NCI-H774 (cell line): ENCODE results near the gene SIPA1L2.
"Not testable (repeated sequence)": the region's sequence is repeated elsewhere in the genome, so short reads cannot be mapped to it uniquely, and the experiment has no call there.

Experiments used
- DNase-seq: peaks from one replicate; lab custom pipeline; 2025; lab: John Stamatoyannopoulos, UW

SIPA1L2 gene

GRCh38 chr1:232613752-232614381 lies 16.1 kb downstream of the SIPA1L2 start:
- DNase-seq: peak; percentile 63

DNA sequence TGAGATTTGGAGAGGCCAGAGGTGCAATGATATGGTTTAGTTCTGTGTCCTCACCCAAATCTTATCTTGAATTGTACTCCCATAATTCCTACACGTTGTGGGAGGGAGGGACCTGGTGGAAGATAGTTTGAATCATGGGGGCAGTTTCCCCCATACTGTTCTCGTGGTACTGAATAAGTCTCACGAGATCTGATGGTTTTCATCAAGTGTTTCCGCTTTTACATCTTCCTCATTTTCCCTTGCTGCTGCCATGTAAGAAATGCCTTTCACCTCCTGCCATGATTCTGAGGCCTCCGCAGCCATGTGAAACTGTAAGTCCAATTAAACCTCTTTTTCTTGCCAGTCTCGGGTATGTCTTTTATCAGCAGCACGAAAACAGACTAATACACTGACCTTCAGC lies 17.1 kb downstream of the SIPA1L2 start:
- DNase-seq: not testable (repeated sequence)

- DNase-seq: no peak
Measured at GRCh38 chr1:232611834-232612233, 18.1 kb downstream of the SIPA1L2 start.

- DNase-seq: not testable (repeated sequence)
Measured at GRCh38 chr1:232610902-232611745, 18.8 kb downstream of the SIPA1L2 start.

DNA sequence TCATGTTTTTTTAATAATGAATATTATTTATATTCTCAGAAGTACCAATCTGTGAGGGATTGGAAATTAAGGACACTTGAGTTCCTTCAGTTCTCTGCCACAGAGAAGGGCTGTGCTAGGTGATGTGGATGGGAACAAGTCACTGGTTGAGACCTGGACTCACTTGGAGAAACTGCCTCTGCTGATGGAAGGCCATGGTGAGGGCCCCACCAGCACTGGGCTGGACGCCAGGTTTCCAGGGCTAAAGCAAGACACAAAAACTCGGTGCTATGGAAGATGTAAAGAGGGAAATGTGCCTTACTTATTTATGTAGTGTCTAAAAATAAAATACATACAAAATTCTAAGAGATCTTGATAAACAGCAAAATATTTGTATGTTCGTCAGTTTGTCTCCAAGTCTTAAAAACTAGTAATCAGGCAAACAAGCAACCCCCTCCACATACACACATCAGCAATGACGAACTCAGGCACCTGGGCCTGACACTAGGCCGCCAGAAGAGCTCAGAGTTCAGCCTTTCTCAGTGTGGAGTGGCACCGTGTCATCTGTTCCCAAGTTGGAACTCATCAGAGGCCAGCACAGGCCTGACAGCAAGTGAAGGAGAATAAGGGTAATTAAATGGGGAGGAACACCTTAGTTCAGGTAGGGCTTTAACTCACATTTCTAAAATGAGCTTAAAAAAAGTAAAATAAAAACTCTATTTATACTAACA lies 19.6 kb downstream of the SIPA1L2 start:
- DNase-seq: no peak

GRCh38 chr1:232608427-232608826 lies 21.5 kb downstream of the SIPA1L2 start:
- DNase-seq: no peak

DNA sequence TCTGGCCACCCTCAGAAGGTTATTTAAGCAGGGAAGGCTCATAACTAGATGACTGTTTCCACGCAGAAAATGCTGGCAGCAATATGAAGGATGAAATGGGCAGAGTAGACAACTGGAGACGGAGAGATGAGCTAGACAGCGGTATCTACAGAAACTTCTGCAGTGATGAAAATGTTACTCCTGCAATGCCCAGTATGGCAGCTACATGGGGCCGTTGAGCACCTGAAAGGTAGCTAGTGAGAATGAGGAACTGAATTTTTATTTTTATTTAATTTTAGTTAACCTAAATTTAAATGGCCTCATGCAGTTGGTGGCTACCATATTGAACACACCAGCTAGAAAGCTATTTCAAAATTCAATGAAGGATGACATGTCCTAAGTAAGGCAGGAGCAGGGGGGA lies 27.3 kb downstream of the SIPA1L2 start:
- DNase-seq: no peak

- peak; percentile 69 for DNase-seq
Measured at GRCh38 chr1:232600424-232601258, 29.3 kb downstream of the SIPA1L2 start.

GRCh38 chr1:232599178-232600041 lies 30.5 kb downstream of the SIPA1L2 start:
- DNase-seq: no peak

- DNase-seq: no peak
Measured at GRCh38 chr1:232598837-232599177, 31.1 kb downstream of the SIPA1L2 start.

GRCh38 chr1:232598133-232598532 lies 31.8 kb downstream of the SIPA1L2 start:
- no peak for DNase-seq

DNA sequence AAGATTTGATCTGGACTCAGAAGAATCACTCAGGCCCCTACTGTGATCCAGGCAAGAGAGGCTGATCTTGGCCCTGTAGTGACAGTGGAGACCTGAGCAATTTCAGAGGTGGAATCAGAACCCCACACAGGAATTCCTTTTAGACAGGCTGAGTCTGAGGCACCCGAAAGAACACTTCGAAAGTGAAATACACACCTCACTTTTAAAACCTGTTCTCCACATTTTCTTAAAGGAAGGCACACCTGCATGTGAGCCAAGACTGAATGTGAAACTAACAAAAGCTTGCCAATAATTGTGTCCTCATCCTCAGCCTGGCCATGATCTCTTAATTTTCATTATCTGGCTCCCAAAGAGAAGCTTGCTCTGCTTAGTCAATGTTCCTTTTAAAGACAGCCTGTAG lies 32.2 kb downstream of the SIPA1L2 start:
- no peak for DNase-seq

- DNase-seq: no peak
Measured at GRCh38 chr1:232596666-232597303, 33.1 kb downstream of the SIPA1L2 start.

GRCh38 chr1:232594768-232595698 lies 34.9 kb downstream of the SIPA1L2 start:
- DNase-seq: no peak

DNA sequence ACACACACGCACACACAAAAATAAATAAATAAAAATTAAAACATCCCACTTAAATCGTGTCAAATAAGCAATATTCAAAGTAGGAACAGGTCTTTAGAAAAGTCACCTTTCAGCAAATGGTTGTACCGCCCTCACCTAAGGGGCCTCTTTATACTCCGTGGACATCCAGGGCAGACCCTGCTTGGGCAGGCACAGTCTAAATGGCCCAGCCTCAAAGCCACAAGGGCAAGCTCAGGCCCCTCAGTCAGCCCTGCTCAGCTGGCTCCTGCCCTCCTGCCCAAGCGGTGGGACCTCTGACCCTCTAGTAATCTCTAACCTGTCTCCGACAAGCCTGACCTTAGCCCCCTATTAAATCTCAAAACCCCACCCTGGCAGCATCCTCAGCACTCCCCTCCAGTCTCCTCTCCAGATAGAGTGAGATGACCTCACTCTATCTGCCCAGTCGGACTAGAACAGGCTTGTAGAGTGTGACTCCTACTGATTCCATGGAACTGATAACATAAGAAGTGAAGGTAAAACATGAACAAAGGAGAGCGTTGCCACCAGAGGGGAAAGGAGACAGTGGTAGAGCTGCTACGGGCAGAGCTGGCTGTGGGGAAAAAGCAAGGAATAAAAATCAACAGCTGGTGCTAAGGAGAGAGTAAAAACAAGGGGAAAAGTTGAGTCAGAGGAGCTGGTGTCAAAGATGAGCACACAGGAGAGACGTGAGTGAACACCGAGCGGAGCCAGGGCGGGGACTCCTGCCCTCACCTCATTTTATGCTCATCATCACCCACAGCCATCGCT lies 36.0 kb downstream of the SIPA1L2 start:
- no peak for DNase-seq

GRCh38 chr1:232591344-232591743 lies 38.6 kb downstream of the SIPA1L2 start:
- no peak for DNase-seq

DNA sequence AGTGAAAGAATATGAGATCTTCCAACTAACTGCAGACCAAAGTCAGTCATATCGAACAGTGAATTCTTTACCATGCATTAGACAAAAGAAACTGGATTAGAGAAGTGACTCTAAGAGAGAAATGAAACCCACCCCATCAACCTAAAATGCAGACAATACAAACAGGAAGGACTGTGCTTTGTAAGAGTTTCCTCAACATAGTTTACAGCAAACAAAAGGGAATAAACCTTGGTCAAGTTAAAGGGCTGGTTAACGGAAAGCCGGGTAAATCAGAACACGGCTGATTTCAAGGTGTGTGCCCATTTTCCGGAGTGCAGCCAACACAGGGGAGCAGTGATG lies 39.2 kb downstream of the SIPA1L2 start:
- no peak for DNase-seq

DNA sequence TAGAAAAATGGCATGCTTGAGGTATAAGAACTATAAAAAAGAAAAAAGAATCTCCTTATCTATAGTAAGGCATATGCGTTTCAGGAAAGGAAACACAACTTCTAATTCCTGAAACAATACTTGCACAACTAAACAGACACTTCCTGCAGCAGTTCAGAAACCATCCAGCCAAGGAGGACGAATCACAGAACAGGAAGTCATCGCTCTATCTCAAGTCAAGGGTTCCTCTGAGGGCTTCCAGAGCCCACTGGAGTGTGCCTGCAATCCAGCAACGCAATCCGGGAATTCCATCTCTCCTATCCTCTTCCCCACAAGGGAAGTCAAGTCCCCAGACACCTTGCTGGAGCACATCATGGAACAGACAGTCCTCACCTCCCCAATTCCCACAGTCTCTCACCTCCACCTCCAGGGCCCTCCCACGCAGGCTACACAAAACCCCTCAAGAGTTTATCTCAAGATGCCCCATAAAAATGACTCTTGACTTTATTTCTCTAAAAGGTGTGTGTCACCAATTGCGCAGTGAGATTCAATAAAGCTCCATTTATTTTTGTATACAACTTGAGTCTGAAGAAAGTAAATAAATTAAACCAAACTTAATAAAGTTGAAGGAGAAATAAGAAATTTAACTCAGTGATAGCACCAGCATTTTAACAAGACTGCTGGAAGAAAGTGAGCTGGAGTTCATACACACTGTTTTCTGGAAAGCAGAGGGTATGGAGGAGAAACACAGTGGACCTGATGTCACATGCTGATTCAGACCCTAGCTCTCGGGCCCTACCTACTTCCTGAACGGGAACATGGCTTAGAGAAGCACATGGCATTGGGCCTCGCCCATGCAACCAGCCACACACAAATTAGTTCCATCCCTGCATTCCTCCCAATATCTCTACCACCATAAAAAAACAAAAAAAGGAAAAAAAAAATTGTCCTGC lies 39.9 kb downstream of the SIPA1L2 start:
- DNase-seq: no peak
